ENCODE measurements around the gene CDKN3.

DNA sequence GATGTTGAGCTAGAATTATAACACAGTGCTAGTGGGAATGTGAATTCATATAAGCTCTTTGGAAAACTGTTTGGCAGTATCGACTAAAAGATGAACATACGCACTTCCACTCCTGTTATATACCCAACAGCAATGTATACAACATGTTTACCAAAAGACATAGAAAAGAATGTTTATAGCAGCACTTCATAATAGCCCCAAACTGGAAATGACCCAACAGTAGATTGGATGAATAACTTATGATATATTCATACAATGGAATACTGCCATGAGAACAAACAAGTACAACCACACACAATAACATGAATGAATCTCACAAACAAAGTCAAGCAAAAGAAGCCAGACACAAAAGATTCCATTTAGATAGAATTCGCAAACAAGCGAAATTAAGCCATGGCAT lies 28.5 kb upstream of the CDKN3 start:
- TF ChIP-seq, protein P1, sequence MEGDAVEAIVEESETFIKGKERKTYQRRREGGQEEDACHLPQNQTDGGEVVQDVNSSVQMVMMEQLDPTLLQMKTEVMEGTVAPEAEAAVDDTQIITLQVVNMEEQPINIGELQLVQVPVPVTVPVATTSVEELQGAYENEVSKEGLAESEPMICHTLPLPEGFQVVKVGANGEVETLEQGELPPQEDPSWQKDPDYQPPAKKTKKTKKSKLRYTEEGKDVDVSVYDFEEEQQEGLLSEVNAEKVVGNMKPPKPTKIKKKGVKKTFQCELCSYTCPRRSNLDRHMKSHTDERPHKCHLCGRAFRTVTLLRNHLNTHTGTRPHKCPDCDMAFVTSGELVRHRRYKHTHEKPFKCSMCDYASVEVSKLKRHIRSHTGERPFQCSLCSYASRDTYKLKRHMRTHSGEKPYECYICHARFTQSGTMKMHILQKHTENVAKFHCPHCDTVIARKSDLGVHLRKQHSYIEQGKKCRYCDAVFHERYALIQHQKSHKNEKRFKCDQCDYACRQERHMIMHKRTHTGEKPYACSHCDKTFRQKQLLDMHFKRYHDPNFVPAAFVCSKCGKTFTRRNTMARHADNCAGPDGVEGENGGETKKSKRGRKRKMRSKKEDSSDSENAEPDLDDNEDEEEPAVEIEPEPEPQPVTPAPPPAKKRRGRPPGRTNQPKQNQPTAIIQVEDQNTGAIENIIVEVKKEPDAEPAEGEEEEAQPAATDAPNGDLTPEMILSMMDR (IDR thresholded peaks at IDR 0.05): no peak
- no peak for TF ChIP-seq POLR2A (IDR thresholded peaks at IDR 0.05)
